GM18526 (cell line): Measurements from ENCODE around the gene ZBTB20.

Source experiments
- POLR2A ChIP-seq: IDR thresholded peaks from 3 replicates; pipeline ENCODE4 v1.6.1; 2011; ENCODE audit not compliant: insufficient read length; ENCODE audit errors: extremely low read depth

ZBTB20 gene

GRCh38 chr3:114528517-114528916, 618.6 kb downstream of the ZBTB20 start:
- no peak for TF ChIP-seq POLR2A

DNA sequence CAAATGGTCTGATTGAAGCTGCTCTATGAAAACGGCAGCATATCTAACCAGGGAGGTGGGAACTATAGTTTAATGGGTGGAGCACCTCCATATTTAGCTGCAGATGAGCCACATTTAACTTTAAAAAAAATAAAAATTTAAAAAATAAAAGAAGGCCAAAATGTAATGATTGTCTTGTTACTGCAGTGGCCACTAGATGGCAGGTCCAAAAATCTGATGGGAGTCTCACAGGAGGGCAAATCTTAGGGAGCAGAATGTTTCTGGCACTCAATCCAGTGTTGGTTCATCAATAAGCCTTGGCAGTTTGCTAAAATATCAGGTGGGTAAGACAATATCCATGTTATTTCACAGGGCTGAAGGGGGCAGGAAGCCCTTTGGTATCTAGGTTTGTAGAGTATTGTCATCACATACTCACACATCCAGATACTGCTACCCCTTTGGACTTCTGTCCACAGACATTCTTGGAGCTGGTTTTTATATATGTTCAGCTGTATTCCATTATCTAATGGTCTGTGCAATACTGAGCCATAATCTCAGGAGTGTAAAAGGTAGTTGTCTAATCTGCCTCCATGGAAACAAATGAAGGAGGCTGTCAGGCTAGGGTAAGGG, 619.9 kb downstream of the ZBTB20 start:
- TF ChIP-seq POLR2A = no peak

GRCh38 chr3:114525278-114525677, 621.8 kb downstream of the ZBTB20 start:
- no peak for TF ChIP-seq POLR2A

- TF ChIP-seq POLR2A = no peak
These were observed 627.7 kb downstream of the ZBTB20 start for GRCh38 chr3:114519415-114519814.

GRCh38 chr3:114518206-114518808, 628.8 kb downstream of the ZBTB20 start:
- TF ChIP-seq POLR2A = no peak

GRCh38 chr3:114510201-114510600, 636.9 kb downstream of the ZBTB20 start:
- no peak for TF ChIP-seq POLR2A

DNA sequence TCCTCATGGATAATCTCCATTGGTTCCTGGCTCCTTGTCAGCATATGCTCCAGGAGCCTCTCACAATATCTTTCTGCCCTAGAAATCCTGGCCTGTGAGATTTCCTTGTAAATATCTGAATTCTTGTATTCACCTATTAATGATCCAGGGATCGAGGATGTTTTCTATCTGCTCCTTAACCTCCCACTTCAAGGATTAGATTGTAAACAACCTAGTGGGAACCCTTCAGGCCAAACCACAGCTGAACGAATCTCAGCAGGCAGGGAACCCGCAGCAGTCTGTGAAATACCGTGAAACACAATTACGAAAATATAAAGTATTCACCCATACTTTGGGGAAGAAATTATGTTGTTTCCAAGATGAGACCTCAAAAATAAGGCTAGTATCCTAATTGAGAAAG, 637.3 kb downstream of the ZBTB20 start:
- no peak for TF ChIP-seq POLR2A

GRCh38 chr3:114508976-114509375, 638.1 kb downstream of the ZBTB20 start:
- TF ChIP-seq POLR2A = no peak

DNA sequence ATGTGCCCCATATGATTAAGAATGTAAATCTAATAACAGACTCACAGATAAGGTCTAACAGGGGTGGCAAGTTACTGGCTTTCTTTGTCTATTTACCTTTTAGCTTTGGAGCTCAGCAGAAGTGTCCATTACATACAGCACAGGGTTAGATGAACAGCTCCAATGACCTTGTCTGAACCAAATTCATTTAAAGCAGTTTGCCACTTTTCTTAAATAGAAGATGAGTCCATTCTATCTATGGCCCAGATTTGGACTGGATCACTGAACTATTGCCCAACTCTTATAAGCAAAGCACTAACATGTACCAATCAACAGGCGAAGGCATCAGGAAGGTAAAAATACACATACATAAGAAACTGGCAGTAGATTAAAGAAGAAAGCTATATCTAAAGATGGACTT, 638.9 kb downstream of the ZBTB20 start:
- no peak for TF ChIP-seq POLR2A

DNA sequence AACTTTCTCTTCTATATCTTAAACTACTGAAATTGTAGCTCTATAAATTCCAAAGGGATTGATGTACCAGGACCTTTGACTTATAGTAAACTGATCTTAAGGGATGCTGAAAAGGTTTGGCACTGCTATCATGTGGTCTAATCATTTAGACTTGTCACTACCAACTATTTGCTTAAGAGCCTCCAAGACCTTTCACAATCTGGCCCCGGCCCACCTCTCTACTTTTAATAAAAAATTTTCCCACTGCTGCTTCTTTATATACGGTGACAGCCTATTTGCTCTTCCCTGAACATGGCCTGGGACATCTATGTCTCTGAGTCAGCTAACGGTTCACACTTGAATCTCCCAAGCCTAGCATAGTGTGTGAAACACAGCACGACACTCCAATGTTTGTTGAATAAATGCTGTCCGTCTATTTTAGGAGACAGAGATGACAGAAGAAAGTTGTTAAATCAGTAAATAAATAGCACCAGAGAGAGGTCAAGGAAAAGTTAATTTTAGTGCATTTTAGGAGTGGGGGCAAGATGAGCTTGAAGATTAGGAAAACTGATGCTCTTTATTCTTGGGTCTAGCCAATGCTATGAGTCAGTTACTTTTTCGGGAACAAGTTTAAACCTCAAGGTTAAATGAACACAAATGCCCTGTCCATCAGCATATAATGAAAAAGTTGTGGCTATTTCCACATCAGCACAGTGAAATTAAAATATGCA, 640.3 kb downstream of the ZBTB20 start:
- no peak for TF ChIP-seq POLR2A

DNA sequence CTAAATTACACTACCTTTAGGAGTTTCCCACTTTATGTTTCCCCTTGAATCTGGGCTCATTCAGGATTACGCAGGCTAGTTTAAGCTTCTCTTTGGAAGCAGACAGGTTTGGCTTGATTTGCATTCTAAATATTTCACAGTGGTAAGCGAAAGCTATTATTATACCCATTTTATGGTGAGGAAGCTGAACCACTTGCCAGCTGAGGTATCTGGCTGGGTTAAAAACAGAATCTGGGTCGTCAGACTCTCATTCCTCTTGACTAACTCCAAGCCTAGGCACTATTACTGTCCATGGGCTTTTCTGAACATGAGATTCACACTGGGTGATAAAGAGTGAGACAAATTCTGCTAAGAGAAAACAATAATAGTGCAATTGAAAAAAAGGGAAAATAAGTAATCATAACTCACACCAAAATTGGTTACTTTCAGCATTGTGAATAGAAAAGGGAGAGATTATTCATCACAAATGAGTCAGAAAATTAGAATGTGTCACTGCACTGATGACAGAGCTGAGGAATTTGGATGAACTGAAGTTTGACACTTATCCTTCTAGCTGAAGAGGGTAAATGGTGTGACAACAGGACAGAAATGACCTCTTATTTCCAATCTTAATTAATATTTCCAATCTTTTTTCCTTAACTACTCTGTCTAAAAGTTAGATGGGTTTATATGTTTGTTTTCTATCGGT, 642.0 kb downstream of the ZBTB20 start:
- TF ChIP-seq POLR2A = no peak

GRCh38 chr3:114502204-114502603, 644.9 kb downstream of the ZBTB20 start:
- no peak for TF ChIP-seq POLR2A

GRCh38 chr3:114499976-114500375, 647.1 kb downstream of the ZBTB20 start:
- no peak for TF ChIP-seq POLR2A

DNA sequence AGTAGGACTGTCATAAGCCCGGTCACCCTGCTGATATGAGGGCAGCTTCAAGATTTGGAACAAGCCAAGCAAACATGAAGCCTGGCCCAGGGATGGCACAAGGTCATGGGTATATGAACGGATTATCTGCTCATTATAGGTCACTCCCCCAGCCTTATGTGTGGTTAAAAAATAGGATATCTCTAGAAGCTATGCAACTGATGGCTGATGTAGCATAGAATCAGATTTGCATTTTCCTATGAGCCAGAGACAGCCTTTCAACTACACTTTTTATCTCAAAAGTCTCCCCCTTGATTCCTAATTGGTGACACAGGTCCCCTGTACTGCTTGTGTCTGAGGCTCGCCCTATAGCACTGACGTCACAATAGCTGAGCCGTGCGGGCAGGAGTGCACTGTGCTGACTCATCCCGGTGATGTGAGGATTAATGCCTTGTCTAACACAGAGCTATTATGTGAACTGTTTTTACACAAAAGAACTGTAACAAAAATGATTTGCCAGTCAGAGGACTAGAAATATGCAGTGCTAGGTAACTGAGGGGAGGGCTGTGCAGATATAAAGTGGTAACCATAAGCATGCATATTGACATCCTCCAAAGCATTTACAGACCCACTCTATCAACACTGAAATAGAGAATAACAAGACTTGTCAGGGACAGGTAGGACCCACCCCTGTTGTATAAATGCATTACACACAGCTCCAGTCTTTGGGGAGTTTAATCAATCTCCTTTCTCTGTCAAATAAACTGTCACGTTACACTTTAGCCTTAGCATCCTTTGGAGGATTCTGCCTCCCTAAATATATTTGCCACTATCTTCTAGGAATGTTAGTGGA, 648.3 kb downstream of the ZBTB20 start:
- TF ChIP-seq POLR2A = no peak

DNA sequence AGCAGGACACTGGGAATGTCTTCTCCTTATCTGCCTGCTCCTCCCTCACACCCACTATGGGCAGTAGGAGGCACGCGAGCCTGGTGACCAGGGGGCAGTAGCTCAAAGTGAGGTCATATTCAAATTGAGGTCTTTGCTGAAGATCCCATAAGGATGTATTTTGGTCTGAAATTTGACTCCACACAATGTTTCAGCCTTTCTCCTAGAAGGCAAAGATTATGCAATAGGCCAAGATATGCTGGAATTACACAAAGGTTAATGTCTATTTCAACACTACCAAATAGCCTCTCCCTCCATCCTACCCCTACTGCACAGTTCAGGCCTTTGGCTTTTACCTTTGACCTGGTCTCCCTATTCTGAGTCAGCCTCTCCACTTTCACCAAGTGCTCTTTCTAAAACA, 650.2 kb downstream of the ZBTB20 start:
- no peak for TF ChIP-seq POLR2A
